Tibial nerve (tissue), 4 donors: ENCODE results near the gene ACP3.

Source experiments
- CTCF ChIP-seq, 5 experiments: fragments of 200-600 bp in 3 of 5; fragments of 450-650 bp in 2 of 5; sonication (generic) in 3 of 5; IDR thresholded peaks; one replicate each; pipeline ENCODE4 v1.5.1; 2016 to 2019; ENCODE audit warnings: antibody characterized with exemption in 5 of 5, mild to moderate bottlenecking in 3 of 5, moderate library complexity in 2 of 5
- EP300 ChIP-seq, 2 donors: sonication (generic); formaldehyde crosslinking; IDR thresholded peaks; one replicate each; pipeline ENCODE4 v1.6.1; 2017; ENCODE audit warnings: antibody characterized with exemption in 2 of 2, mild to moderate bottlenecking in 1 of 2
- POLR2A ChIP-seq, 2 donors: fragments of 450-650 bp; IDR thresholded peaks; one replicate each; pipeline ENCODE4 v1.6.1; 2017; ENCODE audit warnings: antibody characterized with exemption in 2 of 2, mild to moderate bottlenecking in 2 of 2, moderate library complexity in 2 of 2

DNA sequence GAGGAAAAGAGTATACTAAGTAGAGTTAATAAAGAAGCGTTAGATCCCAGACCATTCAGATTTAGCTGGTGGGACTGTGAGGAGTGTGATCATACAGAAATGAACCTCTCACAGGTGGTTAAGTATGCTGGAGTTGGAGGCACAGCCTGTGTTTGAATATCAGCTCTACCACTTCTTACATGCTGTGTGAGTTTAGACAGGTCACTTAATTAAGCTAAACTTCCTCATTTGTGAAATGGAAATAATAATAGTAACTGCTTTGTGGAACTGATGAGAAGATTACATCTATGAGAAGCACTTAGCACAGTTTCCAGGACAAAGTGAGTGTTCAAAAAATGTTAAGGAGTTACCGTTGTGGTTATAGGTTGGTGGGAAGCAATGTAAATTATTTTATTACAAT lies 8.4 kb downstream of the ACP3 start:
- TF ChIP-seq CTCF (IDR thresholded peaks at IDR 0.05) (no peak), POLR2A (IDR thresholded peaks at IDR 0.05) (no peak), EP300 (IDR thresholded peaks at IDR 0.05) (no peak)
